Testis (tissue), 3 donors: ENCODE results near the gene LRIT2. TPM values are rescaled to one million over a fixed set of nuclear protein-coding genes. Genes with fewer than 3 reads are reported as not detected.

Experiments used
- DNase-seq: peaks from one replicate; pipeline ENCODE4 v3.0.0-alpha.2; 2019
- H3K27ac ChIP-seq, 2 donors: fragments of 200-600 bp; sonication (generic); one replicate each; pipeline ENCODE4 v1.5.1; 2019
- H3K27me3 ChIP-seq: fragments of 200-600 bp; sonication (generic); one replicate; pipeline ENCODE4 v1.5.1; 2019
- H3K36me3 ChIP-seq: fragments of 200-600 bp; sonication (generic); one replicate; pipeline ENCODE4 v1.5.1; 2017; ENCODE audit warnings: low read depth; ENCODE audit errors: missing control alignments
- H3K4me1 ChIP-seq: fragments of 200-600 bp; sonication (generic); one replicate; pipeline ENCODE4 v1.5.1; 2019
- H3K4me3 ChIP-seq, 2 donors: fragments of 200-600 bp; sonication (generic); one replicate each; pipeline ENCODE4 v1.5.1; 2017 to 2019
- H3K9me3 ChIP-seq: fragments of 200-600 bp; sonication (generic); one replicate; pipeline ENCODE4 v1.5.1; 2017
- POLR2A ChIP-seq: fragments of 450-650 bp; IDR thresholded peaks from one replicate; pipeline ENCODE4 v1.6.1; 2017; ENCODE audit warnings: antibody characterized with exemption, mild to moderate bottlenecking, moderate library complexity
- WGBS, 2 donors: methylation state at CpG; one replicate each; pipeline ENCODE4 v1.1.5; 2018; 5-methylcytosine and 5-hydroxymethylcytosine counted together
- intact Hi-C: fragments of 100-400 bp; cut with DNase I; formaldehyde crosslinking; loops from one replicate; pipeline ENCODE4 v1.15.1; 2023; ENCODE audit warnings: low total_unique reads
- polyA plus RNA-seq: library from polyadenylated mRNA; stranded (reverse); fragments of 350-450 nt; fragmentation: Illumina TruSeq; extraction: RNeasy Lipid Tissue Mini Kit (QIAGEN cat#74804); gene quantifications from one replicate; pipeline ENCODE4 v1.2.3, GENCODE V29; 2014; ENCODE audit warnings: low read depth, low replicate concordance; ENCODE audit not compliant: insufficient read depth
- total RNA-seq, 2 donors: library from RNA; depleted of rRNA; stranded (reverse); fragments of >200 nt; gene quantifications; one replicate each; pipeline ENCODE4 v1.2.3, GENCODE V29; 2016
- TF ChIP-seq, protein P1 (sequence below), 3 experiments: fragments of 450-650 bp in 2 of 3; fragments of 200-600 bp in 1 of 3; sonication (generic) in 1 of 3; IDR thresholded peaks; one replicate each; pipeline ENCODE4 v1.5.1; 2016 to 2019; ENCODE audit warnings: antibody characterized with exemption in 3 of 3, mild to moderate bottlenecking in 2 of 3, moderate library complexity in 1 of 3

The LRIT2 gene
- total and polyA plus RNA-seq, 3 donors from 2014 or later = 0.12 to 0.20 TPM; not detected in 1

DNA sequence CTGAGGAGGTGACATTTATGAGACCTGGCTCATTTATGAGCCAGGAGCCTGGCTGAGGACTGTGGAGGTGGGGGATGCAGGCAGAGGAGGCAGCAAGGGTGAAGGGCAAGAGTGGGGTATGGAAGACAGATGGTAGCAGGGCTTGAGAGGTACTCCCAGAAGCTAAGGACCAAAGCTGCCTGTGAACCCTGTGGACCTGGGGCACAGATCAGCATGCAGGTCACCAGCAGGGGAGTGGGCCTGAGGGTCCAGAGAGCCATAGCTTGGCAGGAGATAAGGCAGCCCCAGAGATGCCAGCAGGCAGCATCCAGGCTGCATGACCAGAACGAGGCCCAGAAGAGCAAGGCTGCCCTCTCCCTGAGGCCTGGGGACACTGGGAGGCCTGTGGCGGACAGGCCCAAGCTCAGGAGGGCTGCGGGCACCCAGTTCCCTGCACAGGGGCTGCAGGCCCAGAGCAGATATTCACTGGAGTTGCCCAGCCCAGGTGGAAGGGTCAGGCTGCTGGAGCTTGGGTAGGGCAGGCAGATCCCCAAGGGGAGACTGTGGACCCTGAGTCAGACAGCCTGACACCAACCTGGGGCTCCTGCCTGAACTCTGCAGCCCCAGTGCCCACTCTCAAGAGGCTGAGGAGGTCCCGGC, 48.4 kb downstream of the LRIT2 start:
- intact Hi-C loops = no loop called here
- no peaks in the 10 kb centered on the region for H3K4me1 ChIP-seq
- H3K4me3 ChIP-seq = no peak overlapping the region
- TF ChIP-seq, protein P1, sequence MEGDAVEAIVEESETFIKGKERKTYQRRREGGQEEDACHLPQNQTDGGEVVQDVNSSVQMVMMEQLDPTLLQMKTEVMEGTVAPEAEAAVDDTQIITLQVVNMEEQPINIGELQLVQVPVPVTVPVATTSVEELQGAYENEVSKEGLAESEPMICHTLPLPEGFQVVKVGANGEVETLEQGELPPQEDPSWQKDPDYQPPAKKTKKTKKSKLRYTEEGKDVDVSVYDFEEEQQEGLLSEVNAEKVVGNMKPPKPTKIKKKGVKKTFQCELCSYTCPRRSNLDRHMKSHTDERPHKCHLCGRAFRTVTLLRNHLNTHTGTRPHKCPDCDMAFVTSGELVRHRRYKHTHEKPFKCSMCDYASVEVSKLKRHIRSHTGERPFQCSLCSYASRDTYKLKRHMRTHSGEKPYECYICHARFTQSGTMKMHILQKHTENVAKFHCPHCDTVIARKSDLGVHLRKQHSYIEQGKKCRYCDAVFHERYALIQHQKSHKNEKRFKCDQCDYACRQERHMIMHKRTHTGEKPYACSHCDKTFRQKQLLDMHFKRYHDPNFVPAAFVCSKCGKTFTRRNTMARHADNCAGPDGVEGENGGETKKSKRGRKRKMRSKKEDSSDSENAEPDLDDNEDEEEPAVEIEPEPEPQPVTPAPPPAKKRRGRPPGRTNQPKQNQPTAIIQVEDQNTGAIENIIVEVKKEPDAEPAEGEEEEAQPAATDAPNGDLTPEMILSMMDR (IDR thresholded peaks at IDR 0.05) = no peak
- no peak for TF ChIP-seq POLR2A
- H3K36me3 ChIP-seq = no peaks in the 10 kb centered on the region
- H3K27ac ChIP-seq = no peak overlapping the region
- H3K9me3 ChIP-seq = no peaks in the 10 kb centered on the region
- no peak for DNase-seq
- WGBS, 2 donors = 92 to 93% methylated on average over 2 to 4 of the region's 4 CpGs
- H3K27me3 ChIP-seq = no peaks in the 10 kb centered on the region

DNA sequence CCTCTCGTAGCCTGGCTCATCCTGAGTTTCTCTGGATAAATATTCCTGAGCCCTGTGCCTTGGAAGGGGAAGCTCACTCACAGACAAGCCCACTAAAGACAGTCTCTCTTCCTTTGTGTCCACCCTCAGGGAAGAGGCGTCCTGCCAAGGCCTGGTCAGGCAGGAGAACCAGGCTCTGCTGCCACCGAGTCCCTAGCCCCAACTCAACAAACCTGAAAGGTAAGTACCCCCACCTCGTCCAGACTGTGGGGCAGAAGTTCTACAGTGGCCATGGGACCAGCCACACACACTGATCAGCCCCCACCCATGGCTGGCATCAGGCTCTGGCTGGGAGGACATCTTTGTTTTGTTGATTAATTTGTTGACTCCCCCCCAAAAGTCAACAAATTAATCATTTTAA, 49.0 kb downstream of the LRIT2 start:
- H3K27ac ChIP-seq = no peak overlapping the region
- H3K9me3 ChIP-seq = no peaks in the 10 kb centered on the region
- DNase-seq = no peak
- no peaks in the 10 kb centered on the region for H3K36me3 ChIP-seq
- H3K27me3 ChIP-seq = no peaks in the 10 kb centered on the region
- H3K4me3 ChIP-seq = no peak overlapping the region
- TF ChIP-seq POLR2A = no peak
- TF ChIP-seq, protein P1 (IDR thresholded peaks at IDR 0.05) = no peak
- H3K4me1 ChIP-seq = no peaks in the 10 kb centered on the region
- 79 to 82% methylated on average over 4 of the region's 4 CpGs for WGBS, 2 donors
- intact Hi-C loops = no loop called here

DNA sequence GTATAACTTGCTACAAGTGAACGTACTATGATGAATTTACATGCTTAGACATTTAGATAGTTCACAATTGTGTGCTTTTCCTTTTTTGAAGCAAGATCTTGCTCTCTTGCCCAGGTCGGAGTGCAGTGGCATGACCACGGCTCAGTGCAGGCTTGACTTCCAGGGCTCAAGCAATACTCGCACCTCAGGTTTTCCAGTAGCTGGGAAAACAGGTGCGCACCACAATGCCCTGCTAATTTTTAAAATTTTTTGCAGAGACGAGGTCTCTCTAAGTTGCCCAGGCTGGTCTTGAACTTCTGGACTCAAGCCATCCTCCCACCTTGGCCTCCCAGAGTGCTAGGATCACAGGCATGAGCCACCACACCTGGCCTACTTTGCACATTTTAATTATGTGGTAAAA, 49.9 kb downstream of the LRIT2 start:
- TF ChIP-seq POLR2A = no peak
- TF ChIP-seq, protein P1 (IDR thresholded peaks at IDR 0.05) = no peak
- intact Hi-C loops = no loop called here
- DNase-seq = no peak
- no peak overlapping the region for H3K27ac ChIP-seq
- H3K4me1 ChIP-seq = no peaks in the 10 kb centered on the region
- H3K36me3 ChIP-seq = no peaks in the 10 kb centered on the region
- WGBS, 2 donors = 79 to 91% methylated on average over 6 of the region's 6 CpGs
- no peaks in the 10 kb centered on the region for H3K9me3 ChIP-seq
- H3K4me3 ChIP-seq = no peak overlapping the region
- no peaks in the 10 kb centered on the region for H3K27me3 ChIP-seq

DNA sequence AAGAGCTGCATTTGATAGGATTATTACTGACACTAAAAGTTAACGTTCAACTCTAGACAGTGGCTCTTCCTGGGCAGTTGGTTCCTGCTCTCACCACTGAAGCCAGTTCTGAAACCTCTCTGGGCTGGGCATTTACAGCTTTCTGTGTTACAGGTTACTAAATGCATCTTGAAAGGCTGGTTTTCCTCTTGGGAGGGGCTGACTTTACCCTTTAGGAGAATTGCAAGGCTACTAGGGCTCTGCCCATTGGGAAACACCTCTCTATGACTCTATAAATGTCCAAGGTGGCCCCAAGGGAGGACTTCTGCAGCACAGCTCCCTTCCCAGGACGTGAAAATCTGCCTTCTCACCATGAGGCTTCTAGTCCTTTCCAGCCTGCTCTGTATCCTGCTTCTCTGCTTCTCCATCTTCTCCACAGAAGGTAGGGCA, 51.8 kb downstream of the LRIT2 start, which contains the start of gene GPR15LG:
Gene GPR15LG (plus strand): TSS at position 301 of the 429 bp plus-strand sequence. CDS start 51 bp downstream, at position 352.
- TF ChIP-seq POLR2A = no peak
- TF ChIP-seq, protein P1 (IDR thresholded peaks at IDR 0.05) = no peak

More for the DNA sequence above, 51.8 kb downstream of the LRIT2 start, which contains the start of gene GPR15LG:
- WGBS, 2 donors = 74 to 75% methylated on average over 2 of the region's 2 CpGs
- Histone ChIP-seq H3K27me3 (no peaks in the 10 kb centered on the region), H3K36me3 (no peaks in the 10 kb centered on the region), H3K4me1 (no peaks in the 10 kb centered on the region), H3K9me3 (no peaks in the 10 kb centered on the region), H3K27ac (no peak within 1 kb of the TSS), H3K4me3 (no peak within 1 kb of the TSS)
- no peak for DNase-seq
- intact Hi-C loops = no loop called here
